CD4-positive, alpha-beta T cell treated with Interleukin-2 at 100 ng/mL for 4 hours (primary cell): ENCODE results near the gene PTPRN.
"Not testable (repeated sequence)": the region's sequence is repeated elsewhere in the genome, so short reads cannot be mapped to it uniquely, and the experiment has no call there.

ENCODE experiments used
- DNase-seq: peaks from one replicate; pipeline ENCODE4 v3.0.0-alpha.2; 2020; ENCODE audit warnings: low spot score

PTPRN gene

GRCh38 chr2:219287580-219288265 lies 21.5 kb downstream of the PTPRN start:
- no peak for DNase-seq

DNA sequence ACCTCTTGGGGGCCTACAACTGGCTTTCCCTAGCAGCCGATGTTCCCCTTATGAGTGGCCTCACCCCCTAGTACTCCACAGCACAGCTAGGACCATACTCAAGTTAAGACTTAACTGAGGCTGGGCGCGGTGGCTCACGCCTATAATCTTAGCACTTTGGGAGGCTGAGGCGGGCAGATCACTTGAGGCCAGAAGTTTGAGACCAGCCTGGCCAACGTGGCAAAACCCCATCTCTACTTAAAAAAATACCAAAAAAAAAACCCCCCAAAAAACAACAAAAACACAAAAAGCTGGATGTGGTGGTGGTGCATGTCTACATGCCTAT lies 22.1 kb downstream of the PTPRN start:
- not testable (repeated sequence) for DNase-seq

DNA sequence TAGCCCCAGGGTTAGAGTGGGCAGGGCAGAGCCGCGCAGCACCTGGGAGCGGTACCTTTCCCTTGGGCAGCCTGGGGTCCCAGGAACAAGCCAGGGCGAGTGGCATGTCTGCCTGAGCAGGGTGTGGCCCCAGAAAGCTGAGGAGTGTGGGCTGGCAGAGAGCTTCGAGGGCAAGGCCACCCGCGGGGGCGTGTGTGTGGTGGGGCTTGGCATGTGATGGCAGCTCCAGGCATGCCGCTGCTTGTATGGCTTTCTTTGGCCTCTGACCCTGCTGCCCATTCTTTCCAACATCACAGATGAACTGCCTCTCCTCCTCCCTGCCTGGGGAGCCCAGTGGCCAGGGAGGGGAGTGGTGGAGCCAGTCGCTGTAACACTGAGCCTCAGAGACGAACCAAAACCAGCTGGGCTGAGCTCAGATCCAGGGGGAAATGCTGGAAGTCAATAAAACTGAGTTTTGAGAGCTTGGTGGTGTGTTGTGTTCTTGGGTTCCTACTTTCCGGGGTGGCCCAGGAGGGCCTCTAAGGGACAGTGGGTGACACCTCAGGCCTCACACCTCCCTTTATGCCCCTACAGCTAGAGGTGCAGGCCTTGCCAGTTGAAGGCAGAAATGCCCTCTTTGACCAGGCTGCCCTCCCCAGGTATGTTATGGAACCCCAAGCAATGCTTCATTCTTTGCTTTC lies 22.6 kb downstream of the PTPRN start:
- DNase-seq: no peak

DNA sequence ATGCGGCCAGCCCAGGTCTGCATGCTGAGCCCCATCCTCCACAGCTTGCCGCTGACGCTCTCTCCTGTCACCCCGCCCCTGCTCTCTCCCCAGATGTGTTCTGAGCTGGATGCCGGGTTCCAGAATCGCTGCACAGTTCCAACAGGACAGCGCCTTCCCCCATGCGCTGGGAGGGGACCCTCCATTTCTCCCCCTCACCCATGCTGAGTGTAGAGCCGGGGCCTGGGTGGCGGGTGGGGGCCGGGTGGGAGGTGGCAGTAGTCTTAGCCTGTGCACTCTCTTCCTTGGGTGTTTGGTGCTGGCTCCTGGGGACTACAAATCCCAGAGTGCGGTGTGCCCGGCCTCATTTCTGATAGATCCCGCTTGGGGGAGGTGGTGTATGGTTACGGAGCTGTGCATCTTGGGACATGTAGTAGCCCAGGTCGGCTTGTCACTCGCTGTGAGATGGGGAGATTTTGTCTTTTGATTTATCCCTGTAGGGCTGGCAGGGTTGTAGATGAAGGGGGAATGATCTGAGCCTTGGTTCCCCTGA lies 23.2 kb downstream of the PTPRN start:
- DNase-seq: no peak

- DNase-seq: no peak
Measured at GRCh38 chr2:219285373-219285735, 23.8 kb downstream of the PTPRN start.

DNA sequence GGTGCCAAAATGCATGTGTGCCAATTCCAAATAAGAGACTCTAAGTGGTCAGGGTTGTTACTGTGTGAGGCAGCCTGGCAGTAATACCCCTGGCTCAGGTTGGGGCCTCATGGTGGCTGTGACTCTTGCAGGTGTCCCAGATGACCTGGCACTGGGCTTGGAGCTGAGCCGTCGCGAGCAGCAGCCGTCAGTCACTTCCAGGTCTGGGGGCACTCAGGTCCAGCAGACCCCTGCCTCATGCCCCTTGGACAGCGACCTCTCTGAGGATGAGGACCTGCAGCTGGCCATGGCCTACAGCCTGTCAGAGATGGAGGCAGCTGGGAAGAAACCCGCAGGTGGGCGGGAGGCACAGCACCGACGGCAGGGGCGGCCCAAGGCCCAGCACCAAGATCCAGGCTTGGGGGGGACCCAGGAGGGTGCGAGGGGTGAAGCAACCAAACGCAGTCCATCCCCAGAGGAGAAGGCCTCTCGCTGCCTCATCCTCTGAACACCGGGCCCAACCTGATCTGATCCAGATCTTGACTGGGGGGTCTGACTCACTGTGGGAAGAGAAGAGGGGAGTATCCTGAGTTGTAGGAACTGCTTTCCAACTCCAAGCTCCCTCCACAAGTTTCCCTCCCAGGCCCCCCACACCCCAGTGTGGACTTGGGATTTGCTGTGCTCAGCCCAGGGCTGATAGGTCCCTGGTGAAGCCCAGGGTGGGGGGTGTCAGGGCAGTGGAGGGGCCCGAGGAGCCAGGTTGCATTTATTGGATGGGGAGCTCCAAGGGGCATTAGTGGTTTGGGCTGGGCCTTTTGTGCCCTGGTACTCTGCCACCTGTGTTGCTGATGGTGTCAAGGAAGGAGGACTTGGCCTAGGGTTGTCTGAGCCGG lies 24.5 kb downstream of the PTPRN start:
- DNase-seq: no peak

- no peak for DNase-seq
Measured at GRCh38 chr2:219282943-219283581, 26.1 kb downstream of the PTPRN start.

GRCh38 chr2:219282375-219282774 lies 26.8 kb downstream of the PTPRN start:
- no peak for DNase-seq

- no peak for DNase-seq
Measured at GRCh38 chr2:219281588-219281987, 27.6 kb downstream of the PTPRN start.

- no peak for DNase-seq
Measured at GRCh38 chr2:219280651-219281050, 28.6 kb downstream of the PTPRN start.

DNA sequence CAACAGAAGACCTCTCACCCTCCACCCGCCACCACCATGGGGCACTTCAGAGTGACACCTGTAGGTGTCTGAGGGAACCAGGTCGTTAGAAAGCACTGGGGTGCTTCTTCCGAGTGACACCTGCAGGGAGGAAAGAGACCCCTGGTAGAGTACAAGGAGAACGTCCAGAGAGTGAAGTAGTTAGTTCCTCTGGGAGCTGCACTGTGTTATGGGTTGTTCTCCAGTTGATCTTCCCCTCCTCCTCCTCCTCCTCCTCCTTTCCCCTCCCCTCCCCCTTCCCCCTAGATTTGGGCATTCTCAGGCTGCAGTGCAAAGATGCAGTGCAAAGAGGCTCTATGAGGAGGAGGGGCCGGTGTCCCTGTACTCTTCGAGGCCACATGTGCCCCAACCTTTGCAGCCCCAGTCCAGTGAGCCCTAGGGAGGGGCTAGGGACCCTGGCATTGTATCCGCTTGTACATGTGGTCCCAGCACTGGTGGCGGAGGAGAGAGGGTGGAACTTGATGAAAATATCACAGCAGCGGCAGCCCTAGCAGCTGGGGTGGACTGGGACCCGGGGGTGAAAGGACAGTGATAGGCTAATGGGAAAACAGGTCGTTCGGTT lies 29.2 kb downstream of the PTPRN start:
- DNase-seq: no peak

DNA sequence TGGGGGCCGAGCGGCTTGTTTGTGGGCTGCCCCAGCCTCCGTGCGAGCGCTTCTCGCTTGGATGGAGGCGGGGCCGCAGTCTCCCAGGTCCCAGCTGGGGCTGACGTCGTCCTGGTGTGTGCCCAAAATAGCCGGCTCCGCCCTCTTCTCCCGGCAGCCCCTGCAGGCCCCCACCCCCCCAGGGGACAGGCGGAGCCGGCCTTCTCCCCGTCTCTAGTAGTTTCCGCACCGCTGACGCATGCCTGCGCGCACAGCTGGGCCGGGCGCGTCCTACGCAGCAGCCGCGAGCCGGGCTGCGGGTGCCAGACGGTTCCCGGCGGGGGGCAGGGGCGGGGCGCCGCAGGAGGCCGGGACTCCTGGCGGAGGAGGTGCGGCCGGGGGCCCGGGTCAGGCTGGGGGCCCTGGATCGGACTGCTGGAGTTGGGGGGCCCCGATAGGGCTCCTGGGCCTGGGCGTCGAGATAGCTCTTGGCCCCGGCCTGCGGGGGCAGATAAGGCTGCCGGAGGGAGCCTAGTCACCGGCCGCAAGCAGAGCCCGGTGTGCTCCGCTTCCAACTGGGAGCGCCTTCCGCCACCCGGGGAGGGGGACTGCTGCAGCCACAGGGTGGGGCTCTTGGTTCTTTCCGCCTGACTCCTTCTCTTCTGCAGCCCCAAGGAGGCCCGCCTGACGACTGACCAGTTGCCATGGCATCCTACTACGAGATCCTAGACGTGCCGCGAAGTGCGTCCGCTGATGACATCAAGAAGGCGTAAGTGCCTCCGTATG lies 29.9 kb downstream of the PTPRN start, which contains the start of gene DNAJB2:
Gene DNAJB2 (plus strand): TSS at position 216 of the 765 bp plus-strand sequence. CDS start 468 bp downstream, at position 684.
- peak; percentile 98 for DNase-seq

DNA sequence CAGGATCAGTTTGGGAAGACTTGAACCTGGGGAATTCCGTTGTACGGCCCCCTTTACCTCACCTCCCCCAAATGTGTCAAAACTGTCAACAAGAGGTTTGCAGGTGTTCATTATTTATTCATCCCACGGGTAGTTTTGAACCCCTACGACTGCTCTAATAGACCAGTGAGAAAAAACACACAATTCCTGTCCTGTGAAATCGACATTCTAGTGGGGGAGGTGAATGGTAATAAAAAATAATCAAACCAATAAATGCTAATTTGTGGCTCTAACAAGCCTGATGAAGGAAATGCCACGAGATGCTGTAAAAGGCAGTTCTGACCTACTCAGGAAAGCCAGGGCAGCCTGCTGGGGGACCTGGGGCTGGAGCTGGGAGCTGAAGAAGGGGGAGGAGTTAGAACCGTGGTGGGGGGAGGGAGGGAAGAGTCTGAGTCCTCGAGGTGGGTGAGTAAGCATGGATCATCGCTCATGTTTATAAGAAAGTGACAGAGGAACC lies 30.5 kb downstream of the PTPRN start:
- no peak for DNase-seq

DNA sequence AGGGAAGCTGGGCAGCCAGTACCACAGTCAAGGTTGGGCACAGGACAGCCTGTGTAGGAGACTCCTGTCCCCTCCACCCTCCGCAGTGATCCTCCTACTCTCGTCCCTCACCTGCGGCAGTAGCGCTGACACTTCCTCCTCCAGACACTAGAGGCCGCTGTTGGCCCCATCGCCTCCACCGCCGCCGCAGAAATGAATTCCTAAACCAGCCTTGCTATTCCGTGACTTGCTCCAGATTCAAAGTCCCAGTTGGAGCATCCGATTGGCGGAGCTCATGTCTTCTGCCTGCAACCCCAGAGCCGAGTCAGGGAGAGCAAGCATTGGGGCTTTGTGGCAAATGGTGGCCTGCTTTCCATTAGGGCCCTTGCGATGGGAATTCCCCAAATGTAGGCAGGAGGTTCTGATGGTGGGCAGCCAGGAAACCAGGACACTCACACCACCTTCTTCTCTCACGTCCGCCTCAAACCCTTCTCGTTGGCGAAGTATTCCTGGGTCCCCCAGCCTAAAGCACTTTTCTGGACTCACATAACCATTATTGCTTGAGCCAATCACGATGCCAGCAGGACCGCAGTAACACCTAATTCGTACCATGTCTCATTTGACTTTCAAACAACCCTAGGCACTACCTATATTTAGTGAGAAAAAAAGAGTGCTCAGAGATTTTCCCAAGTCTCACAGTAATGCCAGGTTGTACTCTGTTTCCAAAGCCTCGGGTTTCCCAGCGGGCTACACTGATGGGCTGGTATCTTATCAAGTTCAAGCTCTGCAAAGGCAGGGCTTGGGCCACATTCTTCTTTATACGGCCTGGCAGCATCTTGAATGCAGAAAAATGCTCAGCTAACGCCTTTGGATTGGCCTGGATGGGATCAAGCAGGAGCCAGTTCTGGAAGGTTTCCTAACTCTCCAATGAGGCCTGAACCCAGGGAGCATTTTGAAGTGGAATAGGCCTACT lies 31.2 kb downstream of the PTPRN start:
- peak; percentile 78 for DNase-seq

GRCh38 chr2:219274361-219274921 lies 34.8 kb downstream of the PTPRN start:
- no peak for DNase-seq

DNA sequence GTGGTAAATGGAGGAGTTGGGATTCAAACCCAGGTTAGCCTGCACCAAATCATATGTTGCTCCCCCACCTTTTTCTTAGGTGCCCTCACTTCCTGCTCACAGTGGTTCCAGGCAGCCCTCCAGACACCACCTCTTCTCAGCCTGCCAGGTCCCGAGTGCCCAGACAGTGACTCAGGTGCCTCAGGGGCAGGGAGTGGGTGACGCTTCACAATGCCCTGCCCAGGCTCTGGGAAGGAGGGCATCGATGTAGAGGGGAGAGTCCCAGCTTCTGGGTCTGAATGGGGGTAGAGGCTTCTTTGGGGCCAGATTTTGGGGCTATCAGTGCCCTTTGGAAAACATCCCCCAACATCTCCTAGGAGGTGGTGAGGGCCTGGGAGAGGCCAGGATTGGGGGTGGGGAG lies 35.3 kb downstream of the PTPRN start:
- no peak for DNase-seq

DNA sequence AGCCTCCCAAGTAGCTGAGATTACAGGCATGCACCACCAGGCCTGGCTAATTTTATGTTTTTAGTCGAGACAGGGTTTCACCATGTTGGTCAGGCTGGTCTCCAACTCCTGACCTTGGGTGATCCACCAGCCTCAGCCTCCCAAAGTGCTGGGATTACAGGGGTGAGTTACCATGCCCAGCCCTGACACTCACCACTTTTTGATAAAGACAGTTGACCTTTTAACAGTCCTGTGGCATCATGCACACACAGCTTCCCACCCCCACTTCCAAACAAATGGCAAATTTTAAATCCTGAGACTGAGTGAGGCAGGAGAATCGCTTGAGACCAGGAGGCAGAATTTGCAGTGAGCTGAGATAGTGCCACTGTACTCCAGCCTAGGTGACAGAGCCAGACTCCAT lies 36.2 kb downstream of the PTPRN start:
- no peak for DNase-seq

DNA sequence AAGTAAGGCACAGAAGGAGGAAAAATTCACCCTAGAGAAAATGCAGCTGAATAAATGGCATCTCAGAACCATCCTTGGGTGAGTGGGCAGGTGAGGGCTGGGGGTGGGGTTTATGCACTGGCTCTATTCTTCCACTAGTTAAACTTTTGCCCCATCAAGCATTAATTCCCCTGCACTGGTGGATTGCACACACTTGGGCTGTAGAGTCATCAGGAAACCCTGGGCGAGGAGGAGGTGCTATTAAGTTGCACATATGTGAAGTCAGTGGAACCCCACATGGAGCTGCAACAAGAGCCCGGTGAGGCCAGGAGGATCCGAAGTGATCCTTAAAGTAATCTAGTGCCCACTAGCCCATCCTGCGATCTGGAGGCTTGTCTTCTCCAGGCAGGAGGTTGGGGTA lies 36.8 kb downstream of the PTPRN start:
- no peak for DNase-seq

DNA sequence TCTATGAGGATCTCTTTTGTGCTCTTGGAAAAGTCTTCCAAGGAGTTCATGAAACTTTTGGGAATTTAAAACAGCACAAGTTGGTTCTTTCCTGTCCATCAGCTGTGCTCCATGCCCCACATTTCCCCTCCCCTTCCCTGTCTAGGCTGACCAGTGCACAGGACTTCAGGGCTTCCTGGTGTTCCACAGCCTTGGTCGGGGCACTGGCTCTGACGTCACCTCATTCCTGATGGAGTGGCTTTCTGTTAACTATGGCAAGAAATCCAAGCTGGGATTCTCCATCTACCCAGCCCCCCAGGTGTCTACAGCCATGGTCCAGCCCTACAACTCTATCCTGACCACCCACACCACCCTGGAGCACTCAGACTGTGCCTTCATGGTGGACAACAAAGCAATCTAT lies 38.2 kb downstream of the PTPRN start:
- no peak for DNase-seq

- DNase-seq: no peak
Measured at GRCh38 chr2:219270055-219270372, 39.2 kb downstream of the PTPRN start.
